HTR-8/SVneo (cell line): Measurements from ENCODE around the gene NEURL1B.
"Not testable (repeated sequence)": the region's sequence is repeated elsewhere in the genome, so short reads cannot be mapped to it uniquely, and the experiment has no call there.

Source experiments
- DNase-seq: peaks from one replicate; pipeline ENCODE4 v3.0.0; 2011; ENCODE audit warnings: low spot score, mixed read lengths; ENCODE audit not compliant: insufficient read length
- FAIRE-seq: peaks from 2 replicates; lab custom pipeline; 2011; peaks lifted over from hg19 to GRCh38; lab: Jason Lieb, UNC

NEURL1B gene

DNA sequence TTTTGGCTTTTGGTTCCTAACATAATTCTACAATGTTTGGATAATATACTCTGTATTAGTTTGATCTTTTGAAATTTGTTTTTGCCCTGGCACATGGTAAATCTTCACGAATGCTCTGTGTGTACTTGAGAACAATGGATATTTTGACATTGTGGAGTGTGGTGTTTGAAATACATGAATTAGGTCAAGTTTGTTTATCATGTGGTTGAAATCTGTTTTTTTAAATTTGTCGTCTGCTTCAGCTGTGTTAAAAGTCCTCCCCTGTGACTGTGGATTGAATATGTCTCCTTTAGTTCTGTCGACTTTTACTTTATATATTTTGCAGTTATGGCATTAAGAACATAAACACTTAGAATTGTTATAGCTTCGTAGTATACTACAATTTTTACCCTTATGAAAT is 69.6 kb downstream of the NEURL1B start:
- DNase-seq, result no peak
- FAIRE-seq, result no peak

DNA sequence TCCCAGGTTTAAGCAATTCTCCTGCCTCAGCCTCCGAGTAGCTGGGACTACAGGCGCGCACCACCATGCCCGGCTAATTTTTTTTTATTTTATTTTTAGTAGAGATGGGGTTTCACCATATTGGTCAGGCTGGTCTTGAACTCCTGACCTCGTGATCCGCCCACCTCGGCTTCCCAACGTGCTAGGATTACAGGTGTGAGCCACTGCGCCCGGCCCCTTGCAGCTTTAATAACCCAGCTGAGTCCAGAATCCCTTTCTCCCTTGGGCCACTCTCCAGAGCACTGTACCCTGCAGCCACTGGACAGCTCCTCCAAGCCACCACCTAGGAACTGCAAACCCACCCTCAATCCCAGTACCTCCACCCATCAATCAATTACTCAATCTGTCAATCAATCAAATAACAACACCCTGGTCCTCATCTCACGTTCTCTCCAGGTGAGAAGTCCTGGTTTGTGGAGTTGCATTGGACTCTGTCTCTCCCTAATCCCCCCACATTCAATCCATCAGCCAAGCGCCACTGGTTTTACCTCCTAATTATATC is 70.3 kb downstream of the NEURL1B start:
- FAIRE-seq, DNase-seq: not testable (repeated sequence)

DNA sequence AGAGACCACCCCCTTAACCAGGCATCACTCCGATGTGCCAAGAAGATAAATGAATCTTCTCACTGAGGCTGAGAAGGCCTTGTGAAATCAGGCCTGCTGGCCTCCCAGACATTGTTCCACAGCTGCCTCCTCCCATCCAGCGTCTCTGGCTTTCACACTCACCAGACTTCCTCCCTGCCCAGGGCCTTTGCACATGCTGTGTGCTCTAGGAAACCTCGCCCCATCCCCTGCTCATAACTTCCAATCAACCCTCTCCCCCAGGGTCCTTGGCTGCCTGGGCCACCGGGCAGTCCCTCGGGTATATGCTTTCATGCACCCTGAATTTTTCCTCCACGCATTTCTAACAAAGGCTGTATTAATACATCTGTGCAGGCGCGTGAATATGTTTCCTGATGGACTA is 71.5 kb downstream of the NEURL1B start:
- DNase-seq (no peak), FAIRE-seq (no peak)

DNA sequence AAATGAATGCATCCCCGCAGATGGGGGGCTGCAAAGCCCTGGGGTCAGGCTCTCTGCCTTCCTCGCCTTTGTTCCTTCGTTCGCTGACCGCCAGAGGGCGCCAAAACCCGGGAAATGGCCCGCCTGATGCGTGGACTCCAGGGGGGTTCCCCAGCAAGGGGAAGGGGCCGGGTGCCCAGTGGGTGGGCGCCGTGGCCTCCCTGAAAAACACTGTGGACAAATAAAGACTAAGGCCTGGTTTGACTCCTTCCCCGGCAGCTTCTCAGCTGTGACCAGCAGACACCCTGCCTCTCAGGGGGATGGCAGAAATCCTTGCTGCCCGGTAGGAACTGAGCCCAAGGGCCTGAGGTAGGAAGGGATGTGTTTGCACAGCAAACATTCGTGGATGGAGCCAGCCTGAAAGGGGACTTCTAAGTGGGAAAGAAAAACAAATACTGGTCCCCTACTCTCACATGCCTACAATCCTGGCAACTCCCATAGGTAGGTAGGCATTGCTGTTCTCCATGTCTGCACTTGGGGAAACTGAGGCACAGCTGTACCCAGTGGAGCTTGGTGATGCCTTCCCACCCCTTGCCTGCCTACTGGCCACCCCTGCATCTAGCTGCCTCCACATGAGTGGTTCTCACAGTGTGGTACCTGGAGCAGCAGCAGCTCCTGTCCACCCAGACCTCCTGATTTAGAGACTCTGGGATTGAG is 72.2 kb downstream of the NEURL1B start:
- FAIRE-seq, result peak; percentile 20
- peak; percentile 58 for DNase-seq

DNA sequence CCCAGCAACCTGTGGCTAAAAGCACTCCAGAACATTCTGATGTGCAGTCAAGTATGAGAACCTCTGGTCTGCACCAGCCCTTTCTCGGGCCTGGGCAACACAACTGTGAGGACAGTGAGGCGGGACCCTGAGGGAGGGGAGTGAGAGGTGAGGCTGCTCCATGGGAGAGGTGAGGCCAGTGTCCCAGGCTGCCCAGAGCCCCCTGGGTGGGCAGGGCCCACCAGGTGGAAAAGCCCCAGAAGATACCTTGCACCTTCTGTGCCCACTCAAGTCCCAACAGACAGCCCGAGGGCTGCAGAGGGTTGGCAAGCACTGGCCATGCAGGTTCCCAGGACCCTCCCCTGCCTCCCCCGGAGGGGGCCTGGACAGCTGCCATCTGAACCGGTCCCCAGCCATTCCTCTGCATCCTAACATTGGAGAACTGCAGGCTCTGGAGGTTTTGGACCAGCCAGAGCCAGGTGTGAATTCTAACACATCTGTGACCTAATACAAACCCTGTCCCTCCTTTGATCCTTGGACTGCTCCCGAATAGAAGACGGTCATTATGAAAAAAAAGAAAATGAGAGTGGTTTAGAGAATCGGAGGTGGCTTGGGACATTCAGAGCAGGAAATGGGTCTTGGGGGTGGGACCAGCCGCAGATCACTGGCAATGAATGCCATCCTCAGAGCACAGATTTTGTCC is 72.9 kb downstream of the NEURL1B start:
- DNase-seq (no peak), FAIRE-seq (no peak)

DNA sequence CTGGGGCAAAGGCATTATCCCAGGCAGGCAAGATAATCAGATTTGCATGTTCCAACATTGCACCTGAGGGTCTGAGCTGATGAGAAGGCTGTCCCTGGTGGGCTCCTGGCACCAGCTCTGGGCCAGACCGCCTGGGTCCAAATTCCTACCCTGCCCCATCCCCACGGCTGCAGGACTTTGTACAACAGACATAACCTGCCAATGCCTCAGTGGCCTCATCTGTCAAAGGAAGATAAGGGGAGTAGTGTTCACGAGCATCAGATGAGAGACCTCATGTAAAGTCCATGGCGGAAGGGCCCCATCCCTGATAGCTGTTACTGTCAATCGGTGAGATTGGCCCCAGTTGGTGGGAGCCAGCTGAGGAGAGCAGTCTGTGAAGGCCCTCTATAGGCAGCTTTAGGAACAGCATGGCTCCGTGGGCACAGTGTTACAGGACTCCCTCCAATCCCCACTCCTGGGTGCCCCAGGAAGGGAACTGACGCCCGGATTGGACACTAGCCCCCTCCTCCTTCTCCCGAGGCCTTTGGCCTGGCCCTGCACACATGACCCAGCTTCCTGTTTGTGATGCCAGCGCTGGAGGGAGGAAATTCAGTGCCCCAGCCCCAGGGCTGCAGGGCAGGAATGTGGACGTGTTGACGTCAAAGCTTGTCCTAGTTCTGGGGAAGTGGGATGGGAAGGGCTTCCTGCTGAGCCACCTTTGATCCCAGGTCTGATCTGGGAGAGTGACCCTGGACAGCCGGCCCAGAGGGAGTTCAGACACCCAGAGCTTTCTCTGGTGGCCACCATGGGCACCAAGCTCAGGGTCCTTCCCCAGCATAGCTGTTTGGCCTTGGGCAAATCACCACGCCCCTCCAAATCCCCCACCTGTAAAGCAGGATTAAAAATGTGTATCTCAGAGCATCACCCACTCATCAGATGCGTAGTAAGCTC is 73.7 kb downstream of the NEURL1B start:
- peak; percentile 90 for DNase-seq
- FAIRE-seq, result peak; percentile 38

DNA sequence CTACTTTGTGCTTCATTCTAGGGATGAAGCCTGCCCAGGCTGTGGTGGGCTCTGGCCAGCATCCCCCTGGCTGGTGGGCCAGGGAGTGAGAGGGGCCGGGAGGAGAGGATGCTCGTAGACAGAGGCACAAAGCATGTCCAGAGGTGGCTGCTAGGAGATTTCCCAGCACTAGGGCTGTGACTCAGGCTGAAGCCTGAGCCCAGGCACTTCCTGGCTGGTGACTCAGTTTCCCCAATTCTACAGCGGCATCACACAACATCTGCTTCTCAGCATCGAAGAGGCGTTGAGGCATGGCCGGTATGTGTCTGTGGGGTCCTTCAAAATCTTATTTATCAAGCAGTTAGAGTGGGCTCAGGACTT is 74.3 kb downstream of the NEURL1B start:
- DNase-seq (no peak), FAIRE-seq (no peak)

DNA sequence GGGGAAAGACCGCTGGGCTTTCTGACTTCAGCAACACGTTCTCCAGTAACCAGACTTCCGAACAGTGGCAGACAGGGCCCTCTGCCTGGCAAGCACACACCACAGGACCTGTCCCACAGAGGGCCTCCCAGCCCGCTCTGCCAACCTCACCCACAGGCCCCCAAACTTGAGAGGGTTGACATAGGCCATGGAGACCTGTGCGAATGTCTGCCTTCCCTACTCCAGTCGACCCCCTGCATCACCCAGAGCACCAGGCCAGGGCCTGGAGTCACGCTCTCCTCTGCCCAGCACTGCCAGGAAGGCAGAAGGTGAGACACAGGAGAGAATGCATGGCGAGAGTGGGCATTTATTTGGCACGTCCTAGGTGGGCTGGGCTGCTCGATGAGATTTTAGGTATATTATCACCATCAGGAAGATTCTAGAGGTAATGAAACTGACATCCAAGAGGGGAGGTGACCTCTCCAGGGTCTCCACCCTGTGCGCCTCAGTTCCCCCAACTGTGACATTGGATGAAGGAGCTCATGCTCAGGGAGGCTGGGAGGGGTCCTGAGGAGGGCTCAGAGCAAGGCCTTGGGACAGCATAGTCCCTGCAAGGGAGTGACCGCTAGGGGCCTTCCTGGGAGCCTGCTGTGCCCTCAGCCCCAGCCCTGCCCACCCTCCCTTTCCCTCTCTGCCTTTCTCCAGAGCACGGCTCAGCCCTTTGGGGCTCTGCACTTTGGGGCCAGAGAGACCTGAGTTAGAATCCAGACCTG is 75.0 kb downstream of the NEURL1B start:
- no peak for FAIRE-seq
- no peak for DNase-seq

DNA sequence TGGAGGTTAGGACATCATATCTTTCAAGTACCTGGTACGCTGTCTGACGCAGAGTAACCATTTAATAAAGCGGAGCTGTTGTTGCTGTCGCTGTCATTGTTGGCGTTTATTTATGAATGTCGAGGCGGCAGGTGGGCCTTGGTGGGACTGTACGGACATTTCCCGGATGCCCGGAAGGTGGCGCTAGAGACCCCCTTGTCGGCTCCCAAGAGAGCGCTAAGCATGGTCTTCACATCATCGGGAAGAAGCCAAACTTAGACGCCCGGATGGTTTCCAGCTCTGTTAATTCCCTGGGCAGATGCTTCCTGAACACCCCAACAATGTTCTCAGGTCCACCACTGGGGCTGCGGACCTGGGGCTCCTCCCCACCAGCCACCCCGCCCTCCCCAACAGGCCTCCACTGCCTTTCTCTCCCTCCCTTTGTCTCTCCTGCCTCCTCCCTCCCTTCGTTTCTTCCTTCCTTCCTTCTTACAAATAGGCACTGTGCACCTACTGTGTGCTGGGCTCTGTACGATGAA is 75.8 kb downstream of the NEURL1B start:
- peak; percentile 13 for FAIRE-seq
- DNase-seq, result peak; percentile 83

DNA sequence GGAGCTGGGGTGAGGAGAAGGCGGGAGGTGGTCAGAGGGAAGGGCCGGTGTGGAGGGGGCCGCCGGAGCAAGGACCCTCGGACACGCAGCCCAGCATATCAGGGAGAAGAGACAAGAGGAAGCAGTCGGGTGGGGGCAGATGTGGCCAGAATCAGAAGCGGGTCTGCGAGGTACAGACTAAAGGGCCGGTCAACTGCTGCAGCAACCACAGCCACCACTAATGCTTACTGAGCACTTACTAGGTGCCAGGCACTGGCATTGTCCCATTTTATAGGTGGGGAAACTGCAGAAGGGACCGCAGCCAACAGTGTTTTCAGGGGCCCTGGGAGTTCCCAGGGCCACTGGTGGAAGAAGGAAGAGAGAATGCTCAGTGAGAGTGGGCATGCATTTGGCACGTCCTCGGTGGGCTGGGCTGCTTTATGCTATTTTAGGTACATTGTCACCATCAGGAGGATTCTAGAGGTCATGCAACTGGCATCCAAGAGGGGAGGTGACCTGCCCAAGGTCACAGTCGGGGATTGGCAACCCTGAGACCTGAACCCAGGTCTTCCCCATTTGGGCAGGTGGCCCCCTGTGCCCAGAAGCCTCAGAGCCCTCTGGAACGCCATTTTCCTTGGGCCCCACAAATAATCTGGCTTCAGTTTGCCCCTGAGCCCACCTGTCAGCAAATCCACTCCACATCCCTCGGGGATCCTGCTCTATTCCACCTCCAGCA is 76.6 kb downstream of the NEURL1B start:
- FAIRE-seq, result no peak
- DNase-seq, result no peak

DNA sequence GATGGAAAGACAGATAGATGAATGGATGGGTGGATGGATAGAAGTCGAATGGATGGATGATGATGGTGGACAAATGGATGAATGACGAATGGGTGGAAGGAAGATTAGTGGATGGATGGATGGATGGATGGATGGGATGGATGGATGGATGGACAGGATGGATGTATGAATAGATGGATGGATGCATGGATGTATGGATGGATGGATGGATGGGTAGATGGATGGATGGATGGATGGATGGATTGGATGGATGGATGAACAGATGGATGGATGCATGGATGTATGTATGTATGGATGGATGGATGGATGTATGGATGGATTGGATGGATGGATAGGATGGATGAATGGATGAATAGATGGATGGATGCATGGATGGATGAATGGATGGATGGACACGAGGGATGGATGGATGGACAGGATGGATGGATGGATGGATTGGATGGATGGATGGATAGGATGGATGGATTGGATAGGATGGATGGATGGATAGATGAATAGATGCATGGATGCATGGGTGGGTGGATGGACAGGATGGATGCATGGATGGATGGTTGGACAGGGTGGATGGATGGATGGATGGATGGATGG is 77.6 kb downstream of the NEURL1B start:
- no peak for DNase-seq
- FAIRE-seq, result peak; percentile 77

DNA sequence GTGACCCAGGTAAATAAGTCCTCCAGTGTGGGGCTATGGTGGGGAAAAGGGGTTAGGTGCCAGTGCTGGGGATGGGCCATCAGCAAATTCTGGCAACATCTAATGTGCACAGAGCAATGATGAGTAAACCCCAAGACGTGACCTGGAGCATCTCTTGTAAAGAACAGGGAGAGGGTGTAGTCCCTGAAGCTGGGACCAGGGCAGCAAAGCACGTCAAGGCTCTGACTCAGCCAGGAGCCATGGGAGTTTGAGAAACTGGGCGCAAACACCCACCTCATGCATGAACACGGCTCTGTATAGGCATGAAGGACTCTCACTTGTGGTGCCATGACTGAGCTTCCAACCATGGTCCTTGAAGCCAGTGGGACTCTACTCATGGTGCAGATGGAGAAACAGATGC is 78.1 kb downstream of the NEURL1B start:
- DNase-seq (no peak), FAIRE-seq (no peak)

DNA sequence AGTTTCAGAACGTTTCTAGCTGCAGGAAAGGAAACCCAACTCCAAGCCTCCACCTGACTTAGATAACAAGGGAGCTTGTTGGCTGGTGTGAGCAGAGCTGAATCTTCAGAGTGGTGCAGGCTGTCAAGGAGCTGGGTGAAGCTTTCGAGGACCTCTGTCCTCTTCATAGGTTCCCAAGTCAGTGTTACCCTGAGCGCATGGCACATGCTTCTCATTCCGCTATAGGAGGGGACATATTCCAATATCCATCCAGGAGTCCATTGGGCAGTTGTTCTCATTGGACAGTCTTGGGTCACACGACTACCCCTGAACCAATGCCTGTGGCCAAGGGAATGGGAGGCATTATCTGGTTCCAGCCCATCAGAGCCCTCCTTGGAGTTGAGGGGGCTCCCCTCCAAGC is 79.6 kb downstream of the NEURL1B start:
- no peak for DNase-seq
- no peak for FAIRE-seq

DNA sequence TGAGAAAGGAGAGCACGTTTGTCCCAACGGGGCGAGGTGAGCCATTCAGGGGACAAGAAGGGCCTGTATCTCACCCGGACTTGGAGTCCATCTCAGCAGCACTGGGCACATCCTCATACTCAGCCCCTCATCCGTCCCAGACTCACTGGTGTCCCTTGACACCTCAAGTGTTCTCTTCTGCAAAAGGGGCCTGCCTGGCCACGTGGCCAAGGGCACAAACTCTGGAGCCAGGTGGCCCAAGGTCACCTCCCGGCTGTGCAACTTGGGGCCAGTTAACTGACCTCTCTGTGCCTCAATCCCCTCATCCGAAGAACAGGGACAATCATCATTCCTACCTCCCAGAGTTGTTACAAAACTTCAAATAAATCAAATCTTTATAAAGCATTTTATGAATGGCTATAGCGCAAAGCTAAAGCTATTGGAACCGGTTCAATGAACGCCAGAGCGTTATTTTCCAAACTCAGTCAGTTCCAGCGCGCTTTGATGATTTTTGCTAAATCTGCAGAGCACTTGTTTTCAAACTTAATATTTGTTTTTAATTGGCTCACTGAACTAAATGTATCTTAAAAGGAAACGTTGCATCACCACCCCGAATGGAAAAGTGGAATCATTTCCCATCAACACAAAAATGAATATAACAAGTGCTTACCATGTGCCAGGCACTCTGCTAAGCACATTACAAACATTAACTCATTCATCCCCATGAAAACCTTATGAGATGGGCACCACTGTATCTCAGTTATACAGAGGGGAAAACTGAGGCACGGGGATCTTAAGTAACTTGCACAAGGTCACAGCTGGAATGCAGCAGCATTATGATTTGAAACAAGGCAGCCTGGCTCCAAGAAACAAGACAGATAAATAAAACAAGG is 80.6 kb downstream of the NEURL1B start:
- FAIRE-seq (no peak), DNase-seq (no peak)

DNA sequence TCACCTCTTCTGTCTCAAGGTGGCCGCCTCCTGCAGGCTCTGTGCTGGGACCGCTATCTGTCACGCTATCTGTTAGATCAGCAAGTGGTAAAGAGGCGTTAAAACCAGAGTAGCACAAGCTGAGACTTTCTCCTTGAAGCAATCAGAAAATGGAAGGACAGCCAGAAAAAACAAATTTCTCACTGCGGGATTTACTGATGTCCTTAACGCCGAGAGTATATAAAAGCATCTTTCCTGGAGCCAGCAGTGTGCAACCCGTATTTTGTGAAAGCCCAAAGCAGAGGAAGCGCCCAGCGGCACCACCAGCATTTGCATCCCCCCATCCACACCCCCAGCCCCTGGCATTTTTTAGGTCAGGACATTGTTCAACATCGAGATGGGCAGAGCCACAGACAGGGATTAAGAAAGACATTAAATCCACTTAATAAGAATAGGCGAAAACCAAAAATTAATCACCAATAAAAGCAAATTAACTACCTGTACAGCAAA is 81.3 kb downstream of the NEURL1B start:
- no peak for FAIRE-seq
- no peak for DNase-seq

DNA sequence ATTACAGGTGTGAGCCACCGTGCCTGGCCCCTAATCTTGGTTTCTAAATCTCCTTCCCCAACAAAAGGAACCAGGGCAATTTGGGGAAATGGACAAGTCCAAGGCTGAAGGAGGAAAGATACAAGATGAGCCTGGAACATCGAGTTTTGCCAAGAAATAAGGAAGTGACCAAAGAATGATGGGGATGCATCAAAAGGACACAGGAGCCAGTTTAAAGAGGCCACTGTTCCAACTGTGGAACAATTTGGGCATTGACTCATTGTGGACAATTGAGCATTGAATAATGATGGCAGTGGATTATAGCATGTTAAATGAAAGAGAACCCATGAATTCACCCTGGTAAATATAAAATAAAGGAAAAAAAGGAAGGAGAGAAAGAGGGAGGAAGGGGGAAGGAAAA is 82.4 kb downstream of the NEURL1B start:
- DNase-seq (no peak), FAIRE-seq (no peak)

DNA sequence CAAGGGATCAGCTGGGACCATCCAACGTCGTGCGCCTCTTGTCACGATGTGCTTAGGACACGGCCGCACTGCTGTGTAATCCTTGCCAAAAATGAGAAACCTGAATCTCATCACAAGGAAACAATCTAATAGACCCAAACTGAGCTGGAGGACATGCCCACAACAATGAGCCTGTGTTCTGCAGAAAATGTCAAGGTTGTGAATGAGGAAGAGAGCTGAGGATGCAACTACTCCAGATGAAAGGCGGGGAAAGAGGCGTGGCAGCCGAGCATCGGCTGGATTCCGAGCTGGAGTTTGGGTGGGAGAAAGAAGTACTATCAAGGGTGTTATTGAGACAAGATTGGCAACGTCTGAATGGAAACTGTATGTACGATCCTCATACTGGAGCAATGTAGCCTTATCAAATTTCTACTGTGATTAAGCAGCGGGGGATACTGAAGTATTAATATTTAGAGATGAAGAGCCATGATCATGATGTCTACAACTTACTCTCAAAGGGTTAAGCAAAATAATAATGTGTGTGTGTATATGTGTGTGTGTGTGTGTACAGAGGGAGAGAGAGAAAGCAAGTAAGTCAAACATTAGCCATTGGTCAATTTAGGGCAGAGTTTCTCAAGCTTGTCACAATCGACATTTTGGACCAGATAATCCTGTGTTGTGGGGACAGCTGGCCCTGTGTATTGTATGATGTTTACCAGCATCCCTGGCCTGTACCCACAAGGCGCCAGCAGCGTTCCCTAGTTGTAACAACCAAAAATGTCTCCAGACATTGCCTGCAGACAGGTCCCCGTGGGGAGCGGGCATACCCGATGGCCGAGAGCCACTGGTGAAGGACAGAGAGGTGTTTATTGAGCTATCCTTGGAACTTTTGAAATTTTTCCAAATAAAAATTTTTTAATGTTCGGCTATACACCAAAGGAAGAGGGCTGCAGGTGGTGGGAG is 83.5 kb downstream of the NEURL1B start:
- FAIRE-seq, result no peak
- no peak for DNase-seq
